GM12878 (cell line): ENCODE data around the gene URI1. TPM values are rescaled to one million over a fixed set of nuclear protein-coding genes. Genes with fewer than 3 reads are reported as not detected.

Source experiments
- CBX3 ChIP-seq: fragments of 200-600 bp; sonication (generic); IDR thresholded peaks from 2 replicates; pipeline ENCODE4 v1.6.1; 2016; ENCODE audit warnings: low read depth, borderline replicate concordance
- DPF2 ChIP-seq: fragments of 450-650 bp; IDR thresholded peaks from 2 replicates; pipeline ENCODE4 v1.6.1; 2017; ENCODE audit warnings: mild to moderate bottlenecking
- E4F1 ChIP-seq: fragments of 450-650 bp; IDR thresholded peaks from 2 replicates; pipeline ENCODE4 v1.6.1; 2018; ENCODE audit warnings: borderline replicate concordance, mild to moderate bottlenecking; ENCODE audit not compliant: partially characterized antibody
- EED ChIP-seq: sonication (generic); IDR thresholded peaks from 2 replicates; pipeline ENCODE4 v1.6.1; 2016; ENCODE audit warnings: antibody characterized with exemption, low read depth
- ESRRA ChIP-seq: IDR thresholded peaks from 2 replicates; pipeline ENCODE4 v1.6.1; 2012; ENCODE audit warnings: mild to moderate bottlenecking, low read length, improper control_type of control experiment
- ETV6 ChIP-seq, 2 experiments: fragments of 450-650 bp in 1 of 2; IDR thresholded peaks in 1 of 2; conservative IDR thresholded peaks in 1 of 2; 2 replicates each; pipeline ENCODE4 v1.6.1; 2014; ENCODE audit warnings: antibody characterized with exemption in 1 of 2, borderline replicate concordance in 1 of 2, low read depth in 1 of 2, mild to moderate bottlenecking in 1 of 2, moderate library complexity in 1 of 2
- GABPA ChIP-seq: IDR thresholded peaks from 2 replicates; pipeline ENCODE4 v1.6.1; 2014; ENCODE audit warnings: antibody characterized with exemption, low read depth, mild to moderate bottlenecking, inconsistent platforms
- IKZF1 ChIP-seq: fragments of 450-650 bp; conservative IDR thresholded peaks from 2 replicates; pipeline ENCODE4 v1.6.1; 2017; ENCODE audit warnings: antibody characterized with exemption, mild to moderate bottlenecking
- IKZF2 ChIP-seq, 2 experiments: fragments of 450-650 bp; IDR thresholded peaks; 2 replicates each; pipeline ENCODE4 v1.6.1; 2017; ENCODE audit warnings: mild to moderate bottlenecking in 2 of 2, moderate library complexity in 2 of 2
- MEF2A ChIP-seq: IDR thresholded peaks from 2 replicates; pipeline ENCODE4 v1.6.1; 2011; ENCODE audit warnings: low read depth, mild to moderate bottlenecking, low read length, moderate library complexity; ENCODE audit not compliant: insufficient read depth
- NR2C1 ChIP-seq: fragments of 450-650 bp; IDR thresholded peaks from 2 replicates; pipeline ENCODE4 v1.6.1; 2017; ENCODE audit warnings: antibody characterized with exemption, mild to moderate bottlenecking, moderate library complexity
- PAX5 ChIP-seq: IDR thresholded peaks from 2 replicates; pipeline ENCODE4 v1.6.1; 2011; ENCODE audit warnings: low read depth, low read length, borderline replicate concordance
- RCOR1 ChIP-seq: conservative IDR thresholded peaks from 2 replicates; pipeline ENCODE4 v1.6.1; 2012; ENCODE audit warnings: low read depth, low read length, improper control_type of control experiment
- SMAD1 ChIP-seq: fragments of 450-650 bp; IDR thresholded peaks from 2 replicates; pipeline ENCODE4 v1.6.1; 2018; ENCODE audit warnings: mild to moderate bottlenecking, low read depth; ENCODE audit not compliant: partially characterized antibody
- SUZ12 ChIP-seq: fragments of 200-600 bp; sonication (generic); IDR thresholded peaks from one replicate; pipeline ENCODE4 v1.6.1; 2018; ENCODE audit warnings: antibody characterized with exemption, mild to moderate bottlenecking; ENCODE audit not compliant: unreplicated experiment
- TBL1XR1 ChIP-seq: IDR thresholded peaks from 2 replicates; pipeline ENCODE4 v1.6.1; 2012; ENCODE audit warnings: low read depth, low read length, improper control_type of control experiment
- TCF3 ChIP-seq: IDR thresholded peaks from 2 replicates; pipeline ENCODE4 v1.6.1; 2012; ENCODE audit warnings: low read depth, mild to moderate bottlenecking, low read length, borderline replicate concordance; ENCODE audit not compliant: insufficient read depth
- ZBED1 ChIP-seq: IDR thresholded peaks from 2 replicates; pipeline ENCODE4 v1.6.1; 2016; ENCODE audit warnings: borderline replicate concordance
- ZSCAN29 ChIP-seq: fragments of 450-650 bp; IDR thresholded peaks from 2 replicates; pipeline ENCODE4 v1.6.1; 2017; ENCODE audit warnings: mild to moderate bottlenecking, moderate library complexity
- polyA plus RNA-seq, 11 experiments: library from polyadenylated mRNA; depleted of rRNA in 4 of 11; unstranded in 6 of 11; stranded (reverse) in 5 of 11; fragments of >200 nt; fragmentation: Nextera tagmentation in 4 of 11; fragmentation: Illumina TruSeq in 1 of 11; extraction: Ambion mirVana in 4 of 11; extraction: Trizol in 1 of 11; gene quantifications; 1 replicate in 1 of 11; 2 replicates in 10 of 11; pipeline versions ENCODE4 v1.2.1 to v1.2.3, GENCODE V29; 2011 to 2016; ENCODE audit warnings: inconsistent platforms in 2 of 11, missing spikeins in 2 of 11, low read depth in 1 of 11
- total RNA-seq, 4 experiments: library from RNA; depleted of rRNA in 3 of 4; stranded (reverse); fragments of >200 nt in 3 of 4; fragmentation: Illumina TruSeq in 1 of 4; extraction: Trizol in 1 of 4; gene quantifications; 2 replicates each; pipeline versions ENCODE4 v1.2.1 to v1.2.3, GENCODE V29; 2013 to 2021
- TF ChIP-seq, protein P1 (sequence below): IDR thresholded peaks from 2 replicates; pipeline ENCODE4 v1.6.1; 2012; ENCODE audit warnings: improper control_type of control experiment, low read depth, low read length; ENCODE audit not compliant: insufficient replicate concordance

URI1 gene
- total and polyA plus RNA-seq, 10 of the 15 experiments (the other 5 are each of a cell fraction or from before 2014, with no cell fraction given), result 15.2 to 94.2 (median 47.9) TPM

DNA sequence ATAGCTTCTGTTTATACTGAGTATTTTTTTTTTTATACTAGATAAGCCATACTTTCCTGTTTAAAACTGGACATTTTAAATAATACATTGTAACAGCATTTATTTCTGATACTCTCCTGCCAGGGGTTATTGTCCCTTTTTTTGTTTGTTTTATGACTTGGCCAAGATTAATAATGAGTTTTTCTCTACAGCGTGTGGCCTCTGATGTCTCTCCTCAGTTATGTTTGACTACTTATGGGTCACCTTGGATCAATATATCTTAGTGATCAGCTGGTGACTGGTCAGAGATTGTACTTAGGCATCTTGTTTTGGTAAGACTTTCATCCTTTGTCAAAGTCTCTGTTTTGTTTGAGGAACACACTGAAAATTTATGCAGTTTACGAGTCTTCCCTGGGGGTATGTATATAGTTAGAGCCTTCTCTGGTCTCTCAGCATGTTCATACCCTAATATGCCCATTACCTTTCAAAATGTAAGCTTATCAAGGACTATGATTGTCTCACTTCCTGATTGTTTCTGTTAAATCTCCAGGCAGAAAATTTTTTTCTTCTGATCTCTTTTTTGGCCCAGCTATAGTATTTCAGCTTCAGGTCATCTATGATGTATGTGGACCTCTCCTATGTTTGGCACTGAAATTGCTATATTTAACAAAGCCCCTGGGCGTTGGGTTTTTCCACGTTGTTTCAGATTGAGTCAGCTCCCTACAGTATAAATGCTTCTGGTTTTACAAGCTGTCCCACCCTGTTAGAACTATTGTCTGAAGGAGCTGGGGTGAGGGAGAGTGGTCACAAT lies 87.9 kb downstream of the URI1 start (continued):
- TF ChIP-seq, protein P1, sequence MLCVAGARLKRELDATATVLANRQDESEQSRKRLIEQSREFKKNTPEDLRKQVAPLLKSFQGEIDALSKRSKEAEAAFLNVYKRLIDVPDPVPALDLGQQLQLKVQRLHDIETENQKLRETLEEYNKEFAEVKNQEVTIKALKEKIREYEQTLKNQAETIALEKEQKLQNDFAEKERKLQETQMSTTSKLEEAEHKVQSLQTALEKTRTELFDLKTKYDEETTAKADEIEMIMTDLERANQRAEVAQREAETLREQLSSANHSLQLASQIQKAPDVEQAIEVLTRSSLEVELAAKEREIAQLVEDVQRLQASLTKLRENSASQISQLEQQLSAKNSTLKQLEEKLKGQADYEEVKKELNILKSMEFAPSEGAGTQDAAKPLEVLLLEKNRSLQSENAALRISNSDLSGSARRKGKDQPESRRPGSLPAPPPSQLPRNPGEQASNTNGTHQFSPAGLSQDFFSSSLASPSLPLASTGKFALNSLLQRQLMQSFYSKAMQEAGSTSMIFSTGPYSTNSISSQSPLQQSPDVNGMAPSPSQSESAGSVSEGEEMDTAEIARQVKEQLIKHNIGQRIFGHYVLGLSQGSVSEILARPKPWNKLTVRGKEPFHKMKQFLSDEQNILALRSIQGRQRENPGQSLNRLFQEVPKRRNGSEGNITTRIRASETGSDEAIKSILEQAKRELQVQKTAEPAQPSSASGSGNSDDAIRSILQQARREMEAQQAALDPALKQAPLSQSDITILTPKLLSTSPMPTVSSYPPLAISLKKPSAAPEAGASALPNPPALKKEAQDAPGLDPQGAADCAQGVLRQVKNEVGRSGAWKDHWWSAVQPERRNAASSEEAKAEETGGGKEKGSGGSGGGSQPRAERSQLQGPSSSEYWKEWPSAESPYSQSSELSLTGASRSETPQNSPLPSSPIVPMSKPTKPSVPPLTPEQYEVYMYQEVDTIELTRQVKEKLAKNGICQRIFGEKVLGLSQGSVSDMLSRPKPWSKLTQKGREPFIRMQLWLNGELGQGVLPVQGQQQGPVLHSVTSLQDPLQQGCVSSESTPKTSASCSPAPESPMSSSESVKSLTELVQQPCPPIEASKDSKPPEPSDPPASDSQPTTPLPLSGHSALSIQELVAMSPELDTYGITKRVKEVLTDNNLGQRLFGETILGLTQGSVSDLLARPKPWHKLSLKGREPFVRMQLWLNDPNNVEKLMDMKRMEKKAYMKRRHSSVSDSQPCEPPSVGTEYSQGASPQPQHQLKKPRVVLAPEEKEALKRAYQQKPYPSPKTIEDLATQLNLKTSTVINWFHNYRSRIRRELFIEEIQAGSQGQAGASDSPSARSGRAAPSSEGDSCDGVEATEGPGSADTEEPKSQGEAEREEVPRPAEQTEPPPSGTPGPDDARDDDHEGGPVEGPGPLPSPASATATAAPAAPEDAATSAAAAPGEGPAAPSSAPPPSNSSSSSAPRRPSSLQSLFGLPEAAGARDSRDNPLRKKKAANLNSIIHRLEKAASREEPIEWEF, result peak; percentile 50
- TF ChIP-seq NR2C1 (no peak), TBL1XR1 (peak; percentile 90), ETV6 (conservative IDR thresholded peaks at IDR 0.05 in 1 of 2, IDR thresholded peaks at IDR 0.05 in 1 of 2; ENCODE audit: borderline replicate concordance in 1 of 2, low read depth in 1 of 2) (peak in 1 of 2 experiments; percentile 57; a peak in 2 of 4 replicates), DPF2 (peak; percentile 86; the same call in 1 of the 2 replicates), SMAD1 (no peak), GABPA (0 out of 2 replicates have a peak, but pooled peaks have one; percentile 34), ESRRA (no peak), ZBED1 (peak; percentile 82), IKZF1 (peak; percentile 91), EED (peak; percentile 92), SUZ12 (no peak), MEF2A (peak; percentile 96), ZSCAN29 (no peak), IKZF2 (IDR thresholded peaks at IDR 0.05) (peak; percentile 94 to 96), E4F1 (no peak), RCOR1 (0 out of 2 replicates have a peak, but pooled peaks have one; percentile 61), TCF3 (no peak), PAX5 (peak; percentile 68), CBX3 (no peak)
